Measurements from ENCODE around the gene STT3B. TPM values are rescaled to one million over a fixed set of nuclear protein-coding genes. Genes with fewer than 3 reads are reported as not detected.

STT3B gene
- total RNA-seq, 1 experiment from 2014 or later = 149 TPM

GRCh38 chr3:31635545-31635944 lies 102.8 kb downstream of the STT3B start:
- Histone ChIP-seq H3K79me2 (ENCODE audit: low read length) (no peaks in the 10 kb centered on the region), H3K4me1 (ENCODE audit: insufficient read depth, low read length) (no peaks in the 10 kb centered on the region; the same call in 1 of the 2 replicates), H3K36me3 (ENCODE audit: low read depth, low read length) (peaks cover 18% of the 10 kb centered on the region), H3K9ac (ENCODE audit: low read length) (no peak overlapping the region), H3K4me3 (ENCODE audit: low read length) (no peak overlapping the region), H3F3A (ENCODE audit: low read length, unreplicated experiment) (no peaks in the 10 kb centered on the region), H3K4me2 (ENCODE audit: low read length) (no peak overlapping the region), H3K27ac (ENCODE audit: low read length) (no peak overlapping the region), H3K9me3 (ENCODE audit: low read length) (no peaks in the 10 kb centered on the region), H3K9me2 (replicated peaks; ENCODE audit: low read length) (no peaks in the 10 kb centered on the region), H4K20me1 (ENCODE audit: low read length) (no peaks in the 10 kb centered on the region), H3K27me3 (ENCODE audit: low read length) (no peaks in the 10 kb centered on the region), H2AFZ (ENCODE audit: low read length) (no peak overlapping the region)
- intact Hi-C loops (cut with micrococcal nuclease) = loop anchor here (2.0 kb wide), 1 partner anchor 15 kb away; no protein-coding TSS in a partner anchor
- POLR2A ChIA-PET (ENCODE audit: unreplicated experiment) = no interaction called here
- no peak for ATAC-seq
- no peak for DNase-seq
- BruUV-seq (replicated peaks) = no TSS peak
- TF ChIP-seq EZH2phosphoT487 (IDR thresholded peaks at IDR 0.05; ENCODE audit: borderline replicate concordance, low read length) = no peak
- TF ChIP-seq EZH2 (IDR thresholded peaks at IDR 0.05; ENCODE audit: low read length, unreplicated experiment) = no peak
- CTCF ChIA-PET = interaction anchor here (0.7 kb wide), 1 partner anchor 867 kb away, joined by 5 read pairs; no protein-coding TSS in a partner anchor

DNA sequence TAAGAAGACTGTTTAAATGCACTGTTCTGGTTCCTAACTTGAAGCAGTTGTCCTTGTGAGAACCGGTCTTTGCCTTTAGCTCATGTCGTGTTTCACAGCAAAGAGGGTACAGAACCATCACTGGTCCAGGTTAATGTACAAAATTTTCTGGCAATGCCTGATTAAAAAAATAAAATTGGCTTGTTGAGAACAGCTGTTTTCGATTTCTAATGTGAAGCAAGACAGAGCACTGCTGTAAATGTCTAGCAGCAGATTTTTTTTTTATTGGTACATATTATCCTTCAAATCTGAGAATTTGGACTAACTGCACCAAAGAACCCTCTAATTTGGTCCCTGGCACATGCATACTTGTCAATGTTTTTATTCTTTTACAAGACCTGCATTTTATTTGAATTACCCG lies 103.3 kb downstream of the STT3B start:
- Histone ChIP-seq H3K79me2 (ENCODE audit: low read length) (no peaks in the 10 kb centered on the region), H3K9me2 (replicated peaks; ENCODE audit: low read length) (no peaks in the 10 kb centered on the region), H3K4me1 (ENCODE audit: insufficient read depth, low read length) (no peaks in the 10 kb centered on the region; the same call in 1 of the 2 replicates), H3K4me2 (ENCODE audit: low read length) (no peak overlapping the region), H2AFZ (ENCODE audit: low read length) (no peak overlapping the region), H3K27ac (ENCODE audit: low read length) (no peak overlapping the region), H3F3A (ENCODE audit: low read length, unreplicated experiment) (no peaks in the 10 kb centered on the region), H3K9me3 (ENCODE audit: low read length) (no peaks in the 10 kb centered on the region), H3K36me3 (ENCODE audit: low read depth, low read length) (peaks cover 18% of the 10 kb centered on the region), H4K20me1 (ENCODE audit: low read length) (no peaks in the 10 kb centered on the region), H3K9ac (ENCODE audit: low read length) (no peak overlapping the region), H3K27me3 (ENCODE audit: low read length) (no peaks in the 10 kb centered on the region), H3K4me3 (ENCODE audit: low read length) (no peak overlapping the region)
- CTCF ChIA-PET = interaction anchor here (0.7 kb wide), 1 partner anchor 868 kb away, joined by 5 read pairs; no protein-coding TSS in a partner anchor
- TF ChIP-seq EZH2phosphoT487 (IDR thresholded peaks at IDR 0.05; ENCODE audit: borderline replicate concordance, low read length) (no peak), EZH2 (IDR thresholded peaks at IDR 0.05; ENCODE audit: low read length, unreplicated experiment) (no peak)
- TF ChIP-seq, protein P1, sequence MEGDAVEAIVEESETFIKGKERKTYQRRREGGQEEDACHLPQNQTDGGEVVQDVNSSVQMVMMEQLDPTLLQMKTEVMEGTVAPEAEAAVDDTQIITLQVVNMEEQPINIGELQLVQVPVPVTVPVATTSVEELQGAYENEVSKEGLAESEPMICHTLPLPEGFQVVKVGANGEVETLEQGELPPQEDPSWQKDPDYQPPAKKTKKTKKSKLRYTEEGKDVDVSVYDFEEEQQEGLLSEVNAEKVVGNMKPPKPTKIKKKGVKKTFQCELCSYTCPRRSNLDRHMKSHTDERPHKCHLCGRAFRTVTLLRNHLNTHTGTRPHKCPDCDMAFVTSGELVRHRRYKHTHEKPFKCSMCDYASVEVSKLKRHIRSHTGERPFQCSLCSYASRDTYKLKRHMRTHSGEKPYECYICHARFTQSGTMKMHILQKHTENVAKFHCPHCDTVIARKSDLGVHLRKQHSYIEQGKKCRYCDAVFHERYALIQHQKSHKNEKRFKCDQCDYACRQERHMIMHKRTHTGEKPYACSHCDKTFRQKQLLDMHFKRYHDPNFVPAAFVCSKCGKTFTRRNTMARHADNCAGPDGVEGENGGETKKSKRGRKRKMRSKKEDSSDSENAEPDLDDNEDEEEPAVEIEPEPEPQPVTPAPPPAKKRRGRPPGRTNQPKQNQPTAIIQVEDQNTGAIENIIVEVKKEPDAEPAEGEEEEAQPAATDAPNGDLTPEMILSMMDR (conservative IDR thresholded peaks at IDR 0.05; ENCODE audit: low read depth, low read length) = no peak
- no TSS peak for BruUV-seq (replicated peaks)
- ATAC-seq (no peak), DNase-seq (no peak)
- POLR2A ChIA-PET (ENCODE audit: unreplicated experiment) = interaction anchor here (0.6 kb wide), 1 partner anchor 103 kb away, joined by 3 read pairs; the partner anchor contains the start of gene STT3B
- intact Hi-C loops (cut with micrococcal nuclease) = no loop called here

- Histone ChIP-seq H3K36me3 (ENCODE audit: low read depth, low read length) (peaks cover 18% of the 10 kb centered on the region), H3K4me2 (ENCODE audit: low read length) (no peak overlapping the region), H3K27ac (ENCODE audit: low read length) (no peak overlapping the region), H3F3A (ENCODE audit: low read length, unreplicated experiment) (no peaks in the 10 kb centered on the region), H3K79me2 (ENCODE audit: low read length) (no peaks in the 10 kb centered on the region), H2AFZ (ENCODE audit: low read length) (no peak overlapping the region), H3K4me3 (ENCODE audit: low read length) (no peak overlapping the region), H4K20me1 (ENCODE audit: low read length) (no peaks in the 10 kb centered on the region), H3K4me1 (ENCODE audit: insufficient read depth, low read length) (no peaks in the 10 kb centered on the region; the same call in 1 of the 2 replicates), H3K9me3 (ENCODE audit: low read length) (no peaks in the 10 kb centered on the region), H3K9ac (ENCODE audit: low read length) (no peak overlapping the region), H3K27me3 (ENCODE audit: low read length) (no peaks in the 10 kb centered on the region), H3K9me2 (replicated peaks; ENCODE audit: low read length) (no peaks in the 10 kb centered on the region)
- TF ChIP-seq, protein P1 (conservative IDR thresholded peaks at IDR 0.05; ENCODE audit: low read depth, low read length) = no peak
- no peak for TF ChIP-seq EZH2phosphoT487 (IDR thresholded peaks at IDR 0.05; ENCODE audit: borderline replicate concordance, low read length)
- intact Hi-C loops (cut with micrococcal nuclease) = no loop called here
- BruUV-seq (replicated peaks) = TSS peak; percentile 33
- no peak for DNase-seq
- ChIA-PET CTCF (no interaction called here), POLR2A (ENCODE audit: unreplicated experiment) (no interaction called here)
- ATAC-seq = no peak
These were observed 104.1 kb downstream of the STT3B start for GRCh38 chr3:31636694-31637442.
